ENCODE measurements around the gene ATL3.
"Not testable (repeated sequence)": the region's sequence is repeated elsewhere in the genome, so short reads cannot be mapped to it uniquely, and the experiment has no call there.

Gene ATL3

DNA sequence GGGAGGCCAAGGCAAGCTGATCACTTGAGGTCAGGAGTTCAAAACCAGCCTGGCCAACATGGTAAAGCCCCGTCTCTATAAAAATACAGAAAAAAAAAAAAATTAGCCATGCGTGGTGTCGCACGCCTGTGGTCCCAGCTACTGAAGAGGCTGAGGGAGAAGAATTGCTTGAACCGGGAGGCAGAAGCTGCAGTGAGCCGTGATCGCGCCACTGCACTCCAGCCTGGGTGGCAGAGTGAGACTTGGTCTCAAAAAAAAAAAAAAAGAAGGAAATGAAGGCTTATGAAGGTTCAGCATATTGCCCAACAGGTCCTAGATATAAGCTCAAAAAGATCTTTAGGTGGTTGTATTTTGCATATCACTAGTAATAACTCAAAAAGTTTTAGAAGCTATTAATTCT is 10.2 kb downstream of the ATL3 start:
- 90 to 96% methylated on average over 7 of the region's 8 CpGs for WGBS, 2 experiments (ENCODE audit: insufficient coverage in 2 of 2)
- H3K27ac ChIP-seq (ENCODE audit: low read depth, low read length, severe bottlenecking): no peak overlapping the region

DNA sequence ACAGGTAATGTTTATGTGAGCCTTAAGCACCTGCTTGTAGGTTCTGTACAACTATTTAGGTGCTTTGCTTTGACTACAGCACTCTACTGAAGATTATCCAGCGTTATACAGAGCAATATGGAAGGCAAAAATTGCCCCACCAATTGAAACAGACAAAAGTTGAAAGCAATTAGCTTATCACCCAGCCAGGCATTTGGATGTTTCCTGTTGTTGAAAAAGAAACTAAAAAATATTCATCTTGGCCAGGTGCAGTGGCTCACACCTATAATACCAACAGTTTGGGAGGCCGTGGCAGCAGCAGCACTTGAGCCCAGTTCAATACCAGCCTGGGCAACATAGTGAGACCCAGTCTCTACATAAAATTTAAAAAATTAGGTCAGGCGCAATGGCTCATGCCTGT is 18.5 kb downstream of the ATL3 start:
- H3K27ac ChIP-seq (ENCODE audit: low read depth, low read length, severe bottlenecking): no peak overlapping the region
- no peak overlapping the region for H3K4me3 ChIP-seq (ENCODE audit: extremely low read depth, insufficient read depth, low read length, poor library complexity, severe bottlenecking)
- H3K36me3 ChIP-seq (ENCODE audit: control insufficient read depth, insufficient read depth, low read length): peaks cover 43% of the 10 kb centered on the region
- H3K9me3 ChIP-seq (ENCODE audit: control insufficient read depth, low read length): no peaks in the 10 kb centered on the region
- WGBS, 2 experiments (ENCODE audit: insufficient coverage in 2 of 2): 92 to 96% methylated on average over 2 to 3 of the region's 3 CpGs
- H3K4me1 ChIP-seq (ENCODE audit: control insufficient read depth, insufficient read depth, low read length, poor library complexity, severe bottlenecking): no peaks in the 10 kb centered on the region

More for the DNA sequence above, 10.2 kb downstream of the ATL3 start:
- Histone ChIP-seq H3K36me3 (ENCODE audit: control insufficient read depth, insufficient read depth, low read length) (peaks cover 13% of the 10 kb centered on the region), H3K4me1 (ENCODE audit: control insufficient read depth, insufficient read depth, low read length, poor library complexity, severe bottlenecking) (peaks cover 3% of the 10 kb centered on the region), H3K4me3 (ENCODE audit: extremely low read depth, insufficient read depth, low read length, poor library complexity, severe bottlenecking) (no peak overlapping the region), H3K9me3 (ENCODE audit: control insufficient read depth, low read length) (no peaks in the 10 kb centered on the region)

DNA sequence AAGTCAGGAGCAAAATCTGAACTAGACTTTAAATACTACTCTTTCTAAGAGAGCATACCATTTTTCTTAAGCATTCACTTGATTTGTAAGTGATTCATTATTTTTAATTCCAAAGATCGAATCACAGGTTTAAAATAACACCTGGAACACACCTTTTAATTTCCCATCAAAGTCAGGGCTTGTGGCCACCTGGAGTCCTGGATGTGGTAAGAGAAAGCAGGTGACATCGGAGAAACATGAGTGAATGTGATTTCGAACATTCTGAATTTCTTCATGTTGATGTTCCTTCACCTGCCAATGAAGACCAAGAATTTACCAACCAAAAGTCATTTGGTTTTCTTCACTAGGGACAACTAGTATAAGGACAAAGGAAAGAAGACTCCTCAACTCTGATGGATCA is 28.0 kb downstream of the ATL3 start:
- no peak overlapping the region for H3K4me3 ChIP-seq (ENCODE audit: extremely low read depth, insufficient read depth, low read length, poor library complexity, severe bottlenecking)

DNA sequence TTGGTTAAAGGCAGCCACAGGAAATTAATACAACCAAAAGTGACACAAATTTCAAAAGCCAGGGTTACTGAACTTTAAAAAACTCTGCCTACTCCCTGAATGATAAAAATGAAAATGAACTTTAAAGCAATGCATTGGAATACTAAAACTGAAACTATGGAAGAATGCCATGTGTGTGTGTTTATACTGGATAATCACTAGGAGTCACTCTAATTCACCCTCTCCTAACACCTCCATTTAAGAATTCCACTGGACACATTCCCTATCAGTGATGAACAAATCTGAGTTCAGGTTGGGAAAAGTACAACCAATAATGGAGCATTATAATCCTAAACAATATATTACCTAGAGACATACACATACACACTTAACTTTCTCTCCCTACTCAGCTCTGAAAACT is 29.4 kb downstream of the ATL3 start:
- no peak overlapping the region for H3K27ac ChIP-seq (ENCODE audit: low read depth, low read length, severe bottlenecking)
- no peaks in the 10 kb centered on the region for H3K4me1 ChIP-seq (ENCODE audit: control insufficient read depth, insufficient read depth, low read length, poor library complexity, severe bottlenecking)
- H3K36me3 ChIP-seq (ENCODE audit: control insufficient read depth, insufficient read depth, low read length): peaks cover 42% of the 10 kb centered on the region
- no peaks in the 10 kb centered on the region for H3K9me3 ChIP-seq (ENCODE audit: control insufficient read depth, low read length)
- no peak overlapping the region for H3K4me3 ChIP-seq (ENCODE audit: extremely low read depth, insufficient read depth, low read length, poor library complexity, severe bottlenecking)

More for the DNA sequence above, 28.0 kb downstream of the ATL3 start:
- WGBS, 2 experiments (ENCODE audit: insufficient coverage in 2 of 2): 100% methylated on average over 2 of the region's 3 CpGs; no CpG with 5 or more reads in 1 of the 2 experiments
- Histone ChIP-seq H3K9me3 (ENCODE audit: control insufficient read depth, low read length) (no peaks in the 10 kb centered on the region), H3K4me1 (ENCODE audit: control insufficient read depth, insufficient read depth, low read length, poor library complexity, severe bottlenecking) (no peaks in the 10 kb centered on the region), H3K27ac (ENCODE audit: low read depth, low read length, severe bottlenecking) (no peak overlapping the region), H3K36me3 (ENCODE audit: control insufficient read depth, insufficient read depth, low read length) (peaks cover 45% of the 10 kb centered on the region)

DNA sequence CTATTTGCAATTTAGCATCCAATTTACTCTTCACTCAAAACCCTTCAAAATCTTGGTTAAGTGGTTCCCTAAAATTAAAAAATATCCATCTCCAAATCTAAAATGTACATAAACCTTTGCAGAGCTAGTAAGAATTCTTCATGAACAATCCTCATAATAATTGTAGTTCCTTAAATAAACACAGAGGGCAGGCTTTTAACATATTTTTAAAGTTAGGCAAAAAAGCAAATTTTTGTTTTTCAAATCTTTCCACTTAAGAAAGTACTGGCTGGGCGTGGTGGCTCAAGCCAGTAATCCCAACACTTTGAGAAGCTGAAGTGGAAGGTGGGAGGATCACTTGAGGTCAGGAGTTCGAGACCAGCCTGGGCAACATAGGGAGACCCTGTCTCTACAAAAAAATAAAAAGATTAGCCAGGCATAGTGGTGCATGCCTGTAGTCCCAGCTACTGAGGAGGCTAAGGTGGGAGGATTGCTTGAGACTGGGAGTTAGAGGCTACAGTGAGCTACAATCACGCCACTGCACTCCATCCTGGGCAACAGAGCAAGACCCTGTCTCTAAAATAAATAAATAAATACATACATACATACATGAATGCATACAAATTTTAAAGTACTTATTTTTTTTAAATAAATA is 31.9 kb downstream of the ATL3 start:
- H3K9me3 ChIP-seq (ENCODE audit: control insufficient read depth, low read length): no peaks in the 10 kb centered on the region
- H3K4me1 ChIP-seq (ENCODE audit: control insufficient read depth, insufficient read depth, low read length, poor library complexity, severe bottlenecking): no peaks in the 10 kb centered on the region
- WGBS, 2 experiments (ENCODE audit: insufficient coverage in 2 of 2): 83 to 100% methylated on average over 1 to 2 of the region's 3 CpGs
- H3K27ac ChIP-seq (ENCODE audit: low read depth, low read length, severe bottlenecking): no peak overlapping the region
- H3K36me3 ChIP-seq (ENCODE audit: control insufficient read depth, insufficient read depth, low read length): peaks cover 44% of the 10 kb centered on the region
- H3K4me3 ChIP-seq (ENCODE audit: extremely low read depth, insufficient read depth, low read length, poor library complexity, severe bottlenecking): no peak overlapping the region

DNA sequence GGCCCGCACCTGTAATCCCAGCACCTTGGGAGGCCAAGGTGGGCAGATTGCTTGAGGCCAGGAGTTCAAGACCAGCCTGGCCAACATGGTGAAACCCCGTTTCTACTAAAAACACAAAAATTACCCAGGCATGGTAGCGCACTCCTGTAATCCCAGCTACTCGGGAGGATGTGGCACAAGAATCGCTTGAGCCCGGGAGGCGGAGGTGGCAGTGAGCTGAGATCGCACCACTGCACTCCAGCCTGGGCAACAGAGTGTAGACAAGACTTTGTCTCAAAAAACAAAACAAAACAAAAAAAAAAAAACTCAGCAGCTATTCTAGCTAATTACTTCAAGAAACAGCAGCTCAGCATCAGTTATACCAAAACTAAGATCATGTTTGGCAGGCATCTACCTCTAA is 32.7 kb downstream of the ATL3 start:
- H3K9me3 ChIP-seq (ENCODE audit: control insufficient read depth, low read length); H3K4me3 ChIP-seq (ENCODE audit: extremely low read depth, insufficient read depth, low read length, poor library complexity, severe bottlenecking); H3K4me1 ChIP-seq (ENCODE audit: control insufficient read depth, insufficient read depth, low read length, poor library complexity, severe bottlenecking); H3K27ac ChIP-seq (ENCODE audit: low read depth, low read length, severe bottlenecking): not testable (repeated sequence)
- peaks cover 40% of the 10 kb centered on the region for H3K36me3 ChIP-seq (ENCODE audit: control insufficient read depth, insufficient read depth, low read length)
- WGBS, 2 experiments (ENCODE audit: insufficient coverage in 2 of 2): 84 to 92% methylated on average over 7 to 8 of the region's 8 CpGs

DNA sequence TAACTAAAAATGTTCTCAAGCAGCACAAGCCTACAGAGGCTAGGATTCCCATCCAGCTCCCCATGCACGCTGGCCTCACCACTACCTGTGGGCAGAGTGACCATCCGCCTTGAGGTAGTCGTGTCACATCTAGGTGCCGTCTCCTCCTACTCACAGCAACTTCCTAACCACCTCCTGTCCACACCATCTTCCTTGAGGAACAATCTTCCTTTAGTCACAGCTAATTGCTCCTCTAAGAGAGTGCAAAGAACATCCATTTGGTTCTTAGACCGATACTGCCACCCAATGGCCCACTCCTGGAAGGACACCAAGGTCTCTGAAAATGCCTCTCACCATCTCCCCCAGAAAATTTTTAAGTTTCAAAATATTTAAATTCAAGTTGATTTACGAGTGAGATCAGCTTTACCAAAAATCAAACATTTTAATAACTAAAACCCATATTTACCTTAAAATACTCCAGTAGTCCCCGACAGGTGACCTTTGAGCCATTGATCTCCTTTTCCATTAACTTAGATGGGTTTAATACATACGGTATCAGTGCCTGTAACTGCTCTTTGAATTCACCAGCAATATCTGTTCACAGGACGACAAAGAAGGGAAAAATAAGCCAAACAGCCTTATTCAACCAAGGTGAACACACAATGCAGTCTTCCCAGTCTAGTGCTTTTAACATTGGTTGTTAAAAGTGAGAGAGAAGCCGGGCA is 35.3 kb downstream of the ATL3 start:
- Histone ChIP-seq H3K27ac (ENCODE audit: low read depth, low read length, severe bottlenecking) (no peak overlapping the region), H3K4me3 (ENCODE audit: extremely low read depth, insufficient read depth, low read length, poor library complexity, severe bottlenecking) (no peak overlapping the region), H3K9me3 (ENCODE audit: control insufficient read depth, low read length) (no peaks in the 10 kb centered on the region), H3K36me3 (ENCODE audit: control insufficient read depth, insufficient read depth, low read length) (peaks cover 42% of the 10 kb centered on the region), H3K4me1 (ENCODE audit: control insufficient read depth, insufficient read depth, low read length, poor library complexity, severe bottlenecking) (no peaks in the 10 kb centered on the region)
- WGBS, 2 experiments (ENCODE audit: insufficient coverage in 2 of 2): 53 to 67% methylated on average over 4 to 8 of the region's 10 CpGs

DNA sequence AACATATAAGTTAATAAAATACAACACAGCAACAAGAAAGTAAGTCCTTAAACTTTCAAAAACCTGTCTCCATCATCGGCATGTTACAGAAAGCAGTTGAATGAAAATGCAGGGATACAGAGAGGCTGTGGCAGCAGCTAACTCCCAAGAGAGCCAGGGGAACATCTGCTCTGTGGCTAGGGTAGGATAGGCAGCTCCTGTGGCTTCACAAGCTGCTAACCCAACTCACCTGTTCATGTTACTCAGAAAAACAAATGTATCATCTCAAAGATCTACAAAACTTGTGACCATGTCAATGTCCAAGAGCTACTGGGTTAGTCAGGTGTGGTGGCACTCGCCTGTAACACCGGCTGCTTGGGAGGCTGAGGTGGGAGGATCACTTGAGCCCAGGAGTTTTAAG is 41.8 kb downstream of the ATL3 start:
- Histone ChIP-seq H3K36me3 (ENCODE audit: control insufficient read depth, insufficient read depth, low read length) (peaks cover 51% of the 10 kb centered on the region), H3K27ac (ENCODE audit: low read depth, low read length, severe bottlenecking) (no peak overlapping the region)

DNA sequence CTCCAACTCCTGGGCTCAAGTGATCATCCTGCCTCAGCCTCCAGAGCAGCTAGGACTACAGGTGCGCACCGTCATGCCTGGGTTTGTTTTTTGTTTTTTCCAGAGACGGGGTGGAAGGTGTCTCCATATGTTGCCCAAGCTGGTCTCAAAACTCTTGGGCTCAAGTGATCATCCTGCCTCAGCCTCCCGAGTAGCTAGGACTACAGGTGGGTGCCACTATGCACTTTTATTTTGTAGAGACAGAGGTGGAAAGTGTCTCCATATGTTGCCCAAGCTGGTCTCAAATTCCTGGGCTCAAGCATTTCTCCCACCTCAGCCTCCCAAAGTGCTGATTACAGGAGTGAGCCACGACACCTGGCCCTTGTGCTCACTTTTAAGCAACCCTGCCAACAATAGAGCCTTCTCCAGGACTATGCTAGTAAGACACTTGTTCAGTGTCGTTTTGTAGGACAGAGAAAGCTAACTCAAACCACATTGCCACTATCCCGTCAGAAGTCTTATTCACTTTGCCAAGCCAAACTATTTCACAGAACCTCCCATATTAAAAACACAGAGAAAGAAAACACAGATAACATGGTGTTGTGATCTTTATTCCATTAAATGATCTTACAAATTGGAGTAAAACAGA is 47.5 kb downstream of the ATL3 start:
- 75 to 91% methylated on average over 2 to 6 of the region's 7 CpGs for WGBS, 2 experiments (ENCODE audit: insufficient coverage in 2 of 2)
- H3K9me3 ChIP-seq (ENCODE audit: control insufficient read depth, low read length): no peaks in the 10 kb centered on the region
- peaks cover 5% of the 10 kb centered on the region for H3K36me3 ChIP-seq (ENCODE audit: control insufficient read depth, insufficient read depth, low read length)
- no peak overlapping the region for H3K4me3 ChIP-seq (ENCODE audit: extremely low read depth, insufficient read depth, low read length, poor library complexity, severe bottlenecking)
- no peaks in the 10 kb centered on the region for H3K4me1 ChIP-seq (ENCODE audit: control insufficient read depth, insufficient read depth, low read length, poor library complexity, severe bottlenecking)
- no peak overlapping the region for H3K27ac ChIP-seq (ENCODE audit: low read depth, low read length, severe bottlenecking)

More for the DNA sequence above, 41.8 kb downstream of the ATL3 start:
- 100% methylated on average over 1 to 3 of the region's 3 CpGs for WGBS, 2 experiments (ENCODE audit: insufficient coverage in 2 of 2)
- no peaks in the 10 kb centered on the region for H3K9me3 ChIP-seq (ENCODE audit: control insufficient read depth, low read length)
- no peaks in the 10 kb centered on the region for H3K4me1 ChIP-seq (ENCODE audit: control insufficient read depth, insufficient read depth, low read length, poor library complexity, severe bottlenecking)
- no peak overlapping the region for H3K4me3 ChIP-seq (ENCODE audit: extremely low read depth, insufficient read depth, low read length, poor library complexity, severe bottlenecking)

DNA sequence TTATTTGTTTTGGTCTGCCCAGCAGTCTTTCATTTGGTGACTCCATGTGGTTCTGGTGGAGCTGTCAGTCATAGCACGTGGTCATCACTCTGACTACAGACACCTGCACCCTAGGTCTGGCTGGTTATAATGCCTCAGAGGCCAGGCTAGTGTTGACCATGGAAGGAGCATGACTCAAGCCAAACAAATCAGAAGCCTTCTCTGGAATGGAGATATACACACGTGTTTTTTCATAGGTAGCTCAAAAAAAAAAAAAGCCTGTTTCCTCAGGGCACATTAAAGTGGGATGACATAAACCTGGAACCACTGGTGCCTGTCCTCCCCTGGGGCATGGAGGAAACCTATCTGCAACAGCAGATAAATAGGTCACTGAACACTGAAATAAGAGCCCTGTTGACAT is 48.9 kb downstream of the ATL3 start:
- Histone ChIP-seq H3K4me1 (ENCODE audit: control insufficient read depth, insufficient read depth, low read length, poor library complexity, severe bottlenecking) (no peaks in the 10 kb centered on the region), H3K27ac (ENCODE audit: low read depth, low read length, severe bottlenecking) (no peak overlapping the region), H3K9me3 (ENCODE audit: control insufficient read depth, low read length) (no peaks in the 10 kb centered on the region), H3K36me3 (ENCODE audit: control insufficient read depth, insufficient read depth, low read length) (no peaks in the 10 kb centered on the region), H3K4me3 (ENCODE audit: extremely low read depth, insufficient read depth, low read length, poor library complexity, severe bottlenecking) (no peak overlapping the region)
- WGBS, 2 experiments (ENCODE audit: insufficient coverage in 2 of 2): 79 to 92% methylated on average over 2 of the region's 2 CpGs

DNA sequence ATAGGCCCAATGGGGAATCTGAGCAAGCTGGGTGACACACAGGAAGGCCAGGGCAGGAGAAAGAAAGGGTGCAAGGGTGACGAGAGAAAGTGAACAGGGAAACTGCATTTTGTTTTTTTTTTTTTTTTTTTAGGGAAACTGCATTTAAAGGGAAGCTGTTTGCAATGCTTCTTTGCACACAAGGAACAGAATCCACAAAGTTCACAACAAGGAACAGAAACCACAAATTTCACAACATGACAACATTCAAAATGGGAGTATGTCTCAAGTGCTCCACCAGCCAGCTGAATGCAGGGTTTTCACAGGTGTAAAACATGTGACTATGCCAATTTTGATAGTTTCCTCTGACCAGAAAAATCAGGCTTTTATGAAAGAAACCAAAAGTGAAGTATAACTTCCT is 50.1 kb downstream of the ATL3 start:
- no peaks in the 10 kb centered on the region for H3K36me3 ChIP-seq (ENCODE audit: control insufficient read depth, insufficient read depth, low read length)
- H3K4me3 ChIP-seq (ENCODE audit: extremely low read depth, insufficient read depth, low read length, poor library complexity, severe bottlenecking): no peak overlapping the region
- no peaks in the 10 kb centered on the region for H3K9me3 ChIP-seq (ENCODE audit: control insufficient read depth, low read length)
- WGBS, 2 experiments (ENCODE audit: insufficient coverage in 2 of 2): no CpG with 5 or more reads among the region's 1 CpG
- H3K27ac ChIP-seq (ENCODE audit: low read depth, low read length, severe bottlenecking): no peak overlapping the region
- H3K4me1 ChIP-seq (ENCODE audit: control insufficient read depth, insufficient read depth, low read length, poor library complexity, severe bottlenecking): no peaks in the 10 kb centered on the region

Measured in mesodermal cell (in vitro differentiated cells).